Gastrocnemius medialis (tissue), 4 donors: ENCODE measurements around the gene RNPS1. TPM values are rescaled to one million over a fixed set of nuclear protein-coding genes. Genes with fewer than 3 reads are reported as not detected.

Experiments
- ATAC-seq, 2 donors: fragments of 150-250 bp; one replicate each; pipeline ENCODE4 v1.9.1; 2016
- DNase-seq, 2 donors: peaks; one replicate each; pipeline ENCODE4 v3.0.0-alpha.2; 2019
- H3K27ac ChIP-seq, 4 donors: fragments of 200-600 bp; sonication (generic); 1 replicate in 1 of 4; 2 replicates in 3 of 4; pipeline ENCODE4 v1.5.1; 2016 to 2018; ENCODE audit warnings: mild to moderate bottlenecking in 2 of 4, moderate library complexity in 1 of 4
- H3K27me3 ChIP-seq, 3 donors: fragments of 200-600 bp; sonication (generic) in 2 of 3; 1 replicate in 1 of 3; 2 replicates in 2 of 3; pipeline versions ENCODE4 v1.5.1 to v1.6.0; 2016 to 2019; ENCODE audit warnings: mild to moderate bottlenecking in 1 of 3, moderate library complexity in 1 of 3
- H3K36me3 ChIP-seq, 2 donors: fragments of 200-600 bp; sonication (generic) in 1 of 2; one replicate each; pipeline ENCODE4 v1.5.1; 2017 to 2018
- H3K4me1 ChIP-seq, 2 donors: fragments of 200-600 bp; sonication (generic) in 1 of 2; one replicate each; pipeline ENCODE4 v1.5.1; 2016 to 2017; ENCODE audit warnings: mild to moderate bottlenecking in 2 of 2
- H3K4me3 ChIP-seq, 4 donors: fragments of 200-600 bp; sonication (generic) in 3 of 4; 1 replicate in 1 of 4; 2 replicates in 3 of 4; pipeline ENCODE4 v1.5.1; 2016 to 2019; ENCODE audit warnings: mild to moderate bottlenecking in 2 of 4
- H3K9me3 ChIP-seq, 3 donors: fragments of 200-600 bp; sonication (generic) in 2 of 3; 1 replicate in 1 of 3; 2 replicates in 2 of 3; pipeline ENCODE4 v1.5.1; 2016 to 2019
- CTCF ChIP-seq, 5 experiments: fragments of 450-650 bp in 3 of 5; fragments of 200-600 bp in 2 of 5; sonication (generic) in 2 of 5; IDR thresholded peaks in 4 of 5; conservative IDR thresholded peaks in 1 of 5; 1 replicate in 4 of 5; 2 replicates in 1 of 5; pipeline ENCODE4 v1.5.1; 2016 to 2019; ENCODE audit warnings: antibody characterized with exemption in 5 of 5, mild to moderate bottlenecking in 3 of 5, moderate library complexity in 3 of 5
- POLR2A ChIP-seq, 2 donors: fragments of 450-650 bp; IDR thresholded peaks; one replicate each; pipeline ENCODE4 v1.6.1; 2017; ENCODE audit warnings: antibody characterized with exemption in 2 of 2, mild to moderate bottlenecking in 2 of 2, moderate library complexity in 2 of 2
- in situ Hi-C, 4 donors: fragments of 200-750 bp; cut with MboI; loops; one replicate each; pipeline versions ENCODE4 v1.15.0 to v1.8.0; 2017; ENCODE audit warnings: low sequenced_read_pairs in 4 of 4
- intact Hi-C: fragments of 100-400 bp; cut with DNase I; formaldehyde crosslinking; loops from one replicate; pipeline ENCODE4 v1.15.1; 2023; ENCODE audit warnings: low total_unique reads
- total RNA-seq, 4 donors: library from RNA; depleted of rRNA; stranded (reverse); fragments of >200 nt; gene quantifications; one replicate each; pipeline versions ENCODE4 v1.1.0 to v1.2.3, GENCODE V29; 2016

Gene RNPS1
- total RNA-seq, 4 donors from 2014 or later: 158 to 222 (median 172) TPM

- Histone ChIP-seq H3K36me3 (peaks cover 0 to 42% of the 10 kb centered on the region in 2 donors), H3K4me3 (peak overlapping the region; percentile 68 to 89 (median 70)), H3K27me3 (no peaks in the 10 kb centered on the region), H3K27ac (peak overlapping the region; percentile 86 to 97 (median 92)), H3K9me3 (no peaks in the 10 kb centered on the region), H3K4me1 (peaks cover 20 to 22% of the 10 kb centered on the region in 2 donors)
- in situ Hi-C loops (no loop called here), intact Hi-C loops (loop anchor here (1.0 to 2.0 kb wide), 6 partner anchors 18 to 228 kb away; partner anchors contain the start of genes ABCA3, RNPS1 and TRAF7)
- ATAC-seq (peak; percentile 38 to 46), DNase-seq (peak in 1 of 2 donors; percentile 66)
- no peak for TF ChIP-seq CTCF (IDR thresholded peaks at IDR 0.05 in 4 of 5, conservative IDR thresholded peaks at IDR 0.05 in 1 of 5)
- TF ChIP-seq POLR2A (IDR thresholded peaks at IDR 0.05): no peak
These were observed 17.2 kb downstream of the RNPS1 start for GRCh38 chr16:2250652-2251295.

- in situ Hi-C loops: no loop called here
- no peak for DNase-seq
These were observed 21.5 kb downstream of the RNPS1 start for GRCh38 chr16:2246301-2246885.

GRCh38 chr16:2244926-2245795 is 22.8 kb downstream of the RNPS1 start:
- peaks cover 0 to 55% of the 10 kb centered on the region in 2 donors for H3K36me3 ChIP-seq
- H3K4me1 ChIP-seq: peaks cover 4 to 5% of the 10 kb centered on the region in 2 donors
- ATAC-seq (no peak), DNase-seq (no peak)
- H3K4me3 ChIP-seq: no peak overlapping the region
- no peak for TF ChIP-seq POLR2A (IDR thresholded peaks at IDR 0.05)
- no peak for TF ChIP-seq CTCF (IDR thresholded peaks at IDR 0.05 in 4 of 5, conservative IDR thresholded peaks at IDR 0.05 in 1 of 5)
- no peaks in the 10 kb centered on the region for H3K9me3 ChIP-seq
- intact Hi-C loops (no loop called here), in situ Hi-C loops (no loop called here)
- no peaks in the 10 kb centered on the region for H3K27me3 ChIP-seq
- no peak overlapping the region for H3K27ac ChIP-seq

More at GRCh38 chr16:2246301-2246885, 21.5 kb downstream of the RNPS1 start:
- TF ChIP-seq CTCF (IDR thresholded peaks at IDR 0.05 in 4 of 5, conservative IDR thresholded peaks at IDR 0.05 in 1 of 5): no peak
- no peak for TF ChIP-seq POLR2A (IDR thresholded peaks at IDR 0.05)
- Histone ChIP-seq H3K36me3 (peaks cover 0 to 51% of the 10 kb centered on the region in 2 donors), H3K9me3 (no peaks in the 10 kb centered on the region), H3K27me3 (no peaks in the 10 kb centered on the region), H3K4me1 (peaks cover 11% of the 10 kb centered on the region in 2 donors), H3K27ac (peak overlapping the region in 1 of 4 donors; percentile 20), H3K4me3 (no peak overlapping the region)
- ATAC-seq: no peak
- intact Hi-C loops: no loop called here

- H3K27me3 ChIP-seq: no peaks in the 10 kb centered on the region
- in situ Hi-C loops (no loop called here), intact Hi-C loops (no loop called here)
- no peak for TF ChIP-seq POLR2A (IDR thresholded peaks at IDR 0.05)
- TF ChIP-seq CTCF (IDR thresholded peaks at IDR 0.05 in 4 of 5, conservative IDR thresholded peaks at IDR 0.05 in 1 of 5): no peak
- no peak overlapping the region for H3K4me3 ChIP-seq
- H3K9me3 ChIP-seq: no peaks in the 10 kb centered on the region
- no peak overlapping the region for H3K27ac ChIP-seq
- no peaks in the 10 kb centered on the region for H3K4me1 ChIP-seq
- DNase-seq (no peak), ATAC-seq (no peak)
- H3K36me3 ChIP-seq: peaks cover 0 to 60% of the 10 kb centered on the region in 2 donors
These were observed 23.6 kb downstream of the RNPS1 start for GRCh38 chr16:2244301-2244700.
